NT2/D1 (cell line): ENCODE results near the gene MYNN.
A peak's percentile ranks its signal among the peaks of the same experiment; 100 is the strongest.
"Not testable (repeated sequence)": the region's sequence is repeated elsewhere in the genome, so short reads cannot be mapped to it uniquely, and the experiment has no call there.

Experiments used
- DNase-seq: peaks from one replicate; pipeline ENCODE4 v3.0.0-alpha.2; 2011; ENCODE audit warnings: low read depth, low spot score
- H3K27me3 ChIP-seq: 2 replicates; pipeline ENCODE4 v1.6.0; 2011; ENCODE audit warnings: mild to moderate bottlenecking; ENCODE audit not compliant: insufficient read length, insufficient read depth
- H3K36me3 ChIP-seq: 2 replicates; pipeline ENCODE4 v1.6.1; 2011; ENCODE audit warnings: mild to moderate bottlenecking, low read length, mixed read lengths; ENCODE audit not compliant: insufficient read depth, insufficient read length
- H3K4me1 ChIP-seq: 2 replicates; pipeline ENCODE4 v1.5.1; 2011; ENCODE audit not compliant: insufficient read depth, insufficient read length
- H3K4me3 ChIP-seq: 2 replicates; pipeline ENCODE4 v1.5.1; 2011; ENCODE audit warnings: low read depth; ENCODE audit not compliant: insufficient read length
- H3K9ac ChIP-seq: 2 replicates; pipeline ENCODE4 v1.6.0; 2011; ENCODE audit warnings: low read depth; ENCODE audit not compliant: insufficient read length
- H3K9me3 ChIP-seq: 2 replicates; pipeline ENCODE4 v1.5.1; 2011; ENCODE audit warnings: mild to moderate bottlenecking, low read length; ENCODE audit not compliant: insufficient read depth
- SUZ12 ChIP-seq: IDR thresholded peaks from 2 replicates; pipeline ENCODE4 v1.6.1; 2011; ENCODE audit not compliant: insufficient read length, insufficient read depth; ENCODE audit errors: extremely low read depth
- YY1 ChIP-seq: IDR thresholded peaks from 2 replicates; pipeline ENCODE4 v1.6.1; 2011; ENCODE audit not compliant: insufficient read length, insufficient read depth
- ZNF274 ChIP-seq: IDR thresholded peaks from 2 replicates; pipeline ENCODE4 v1.6.1; 2011; ENCODE audit warnings: mild to moderate bottlenecking, low read depth, low read length

MYNN gene

GRCh38 chr3:169772897-169773816 is at the start of gene MYNN:
Gene MYNN (plus strand): TSS chr3:169773396. CDS start chr3:169774296, 900 bp downstream.
- Histone ChIP-seq H3K36me3 (peaks cover 43% of the 10 kb centered on the region), H3K9ac (peak within 1 kb of the TSS; percentile 100), H3K27me3 (no peaks in the 10 kb centered on the region), H3K4me3 (peak within 1 kb of the TSS; percentile 100), H3K4me1 (no peaks in the 10 kb centered on the region), H3K9me3 (no peaks in the 10 kb centered on the region)
- TF ChIP-seq SUZ12 (no peak), ZNF274 (no peak), YY1 (peak; percentile 91)
- DNase-seq: peak; percentile 82

- not testable (repeated sequence) for DNase-seq, H3K4me1 ChIP-seq, H3K9ac ChIP-seq, H3K36me3 ChIP-seq, H3K4me3 ChIP-seq, H3K27me3 ChIP-seq
- 0 out of 2 replicates have a peak, but pooled peaks cover 10% of the 10 kb centered on the region for H3K9me3 ChIP-seq
Observed at GRCh38 chr3:169731857-169732256, 41.3 kb upstream of the MYNN start.

DNA sequence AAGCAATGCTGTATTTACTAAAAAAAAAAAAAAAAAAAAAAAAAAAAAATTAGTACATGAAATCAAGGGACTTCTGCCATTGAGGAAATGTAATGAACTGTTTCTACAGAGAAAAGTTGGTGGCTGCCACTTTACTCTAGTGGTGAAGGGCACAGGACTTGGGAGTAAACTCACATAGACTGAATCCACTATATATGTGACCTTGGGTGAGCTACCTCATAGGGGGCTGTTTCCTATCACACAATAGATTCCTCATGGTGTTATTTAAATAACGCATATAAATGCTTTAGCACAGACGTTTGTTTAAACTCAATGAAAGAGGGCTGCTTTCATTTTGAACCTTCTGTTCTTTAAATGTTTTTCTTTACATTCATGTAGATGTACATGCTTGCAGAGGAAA is 34.1 kb upstream of the MYNN start:
- no peaks in the 10 kb centered on the region for H3K4me1 ChIP-seq
- no peak for DNase-seq
- H3K36me3 ChIP-seq: no peaks in the 10 kb centered on the region
- H3K9ac ChIP-seq: no peak overlapping the region
- TF ChIP-seq ZNF274 (no peak), YY1 (no peak), SUZ12 (no peak)
- no peak overlapping the region for H3K4me3 ChIP-seq
- H3K27me3 ChIP-seq: no peaks in the 10 kb centered on the region
- no peaks in the 10 kb centered on the region for H3K9me3 ChIP-seq

- Histone ChIP-seq H3K36me3 (no peaks in the 10 kb centered on the region), H3K27me3 (peaks cover 2% of the 10 kb centered on the region), H3K4me3 (no peak overlapping the region), H3K9ac (no peak overlapping the region), H3K4me1 (no peaks in the 10 kb centered on the region), H3K9me3 (no peaks in the 10 kb centered on the region)
- no peak for DNase-seq
- no peak for TF ChIP-seq SUZ12
- no peak for TF ChIP-seq ZNF274
Observed at GRCh38 chr3:169744366-169745054, 28.7 kb upstream of the MYNN start.

DNA sequence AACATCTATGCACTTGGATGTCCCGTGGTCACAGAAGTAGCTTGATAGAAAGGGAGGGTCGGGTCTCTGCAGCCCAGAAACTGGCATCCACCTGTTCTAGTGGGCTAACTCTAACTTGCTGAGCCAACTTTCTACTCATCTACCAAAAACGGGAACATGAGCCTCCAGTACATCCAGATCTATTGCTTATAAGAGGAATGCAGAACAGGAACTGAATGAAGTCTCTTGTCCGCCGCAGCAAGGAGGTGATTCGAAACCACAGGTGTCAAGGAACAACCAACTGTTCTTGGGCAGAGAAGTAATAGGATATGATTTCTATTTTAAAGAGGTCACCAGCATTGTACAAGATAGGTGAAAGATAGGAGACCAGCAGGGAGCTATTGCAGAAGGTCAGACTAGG is 26.3 kb upstream of the MYNN start:
- Histone ChIP-seq H3K27me3 (peaks cover 2% of the 10 kb centered on the region), H3K36me3 (no peaks in the 10 kb centered on the region), H3K9me3 (no peaks in the 10 kb centered on the region), H3K9ac (no peak overlapping the region), H3K4me1 (no peaks in the 10 kb centered on the region), H3K4me3 (no peak overlapping the region)
- no peak for DNase-seq
- no peak for TF ChIP-seq ZNF274
- TF ChIP-seq SUZ12: no peak
- no peak for TF ChIP-seq YY1

GRCh38 chr3:169748670-169749069 is 24.5 kb upstream of the MYNN start:
- no peaks in the 10 kb centered on the region for H3K9me3 ChIP-seq
- no peak overlapping the region for H3K9ac ChIP-seq
- DNase-seq: no peak
- TF ChIP-seq YY1 (no peak), ZNF274 (no peak)
- H3K27me3 ChIP-seq: peaks cover 2% of the 10 kb centered on the region
- no peaks in the 10 kb centered on the region for H3K4me1 ChIP-seq
- H3K4me3 ChIP-seq: no peak overlapping the region
- no peaks in the 10 kb centered on the region for H3K36me3 ChIP-seq

GRCh38 chr3:169750665-169751064 is 22.5 kb upstream of the MYNN start:
- no peak for DNase-seq
- no peaks in the 10 kb centered on the region for H3K4me1 ChIP-seq
- TF ChIP-seq SUZ12 (no peak), YY1 (no peak), ZNF274 (no peak)
- H3K9ac ChIP-seq: no peak overlapping the region
- H3K27me3 ChIP-seq: peaks cover 2% of the 10 kb centered on the region
- no peak overlapping the region for H3K4me3 ChIP-seq
- no peaks in the 10 kb centered on the region for H3K9me3 ChIP-seq
- H3K36me3 ChIP-seq: no peaks in the 10 kb centered on the region
